ENCODE measurements around the gene OPCML.

Gene OPCML

DNA sequence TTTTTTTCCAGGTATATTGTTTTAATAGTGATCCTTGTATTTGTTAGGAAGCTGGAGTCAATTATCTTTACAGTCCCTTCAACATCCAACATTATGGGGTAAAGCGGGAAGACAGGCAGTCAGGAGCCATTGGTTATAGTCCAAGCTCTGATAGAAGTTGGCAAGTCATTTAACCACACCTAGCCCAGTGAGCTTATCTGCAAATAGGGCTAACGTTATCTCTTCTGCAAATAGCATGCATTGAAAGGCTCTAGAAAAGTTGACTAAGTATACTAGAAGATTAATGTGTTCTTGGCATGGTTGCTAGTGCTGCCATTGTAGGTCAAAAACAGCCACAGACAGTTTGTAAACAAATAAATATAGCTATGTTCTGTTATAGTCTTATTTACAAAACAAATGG is 520.7 kb downstream of the OPCML start:
- no peak for DNase-seq

DNA sequence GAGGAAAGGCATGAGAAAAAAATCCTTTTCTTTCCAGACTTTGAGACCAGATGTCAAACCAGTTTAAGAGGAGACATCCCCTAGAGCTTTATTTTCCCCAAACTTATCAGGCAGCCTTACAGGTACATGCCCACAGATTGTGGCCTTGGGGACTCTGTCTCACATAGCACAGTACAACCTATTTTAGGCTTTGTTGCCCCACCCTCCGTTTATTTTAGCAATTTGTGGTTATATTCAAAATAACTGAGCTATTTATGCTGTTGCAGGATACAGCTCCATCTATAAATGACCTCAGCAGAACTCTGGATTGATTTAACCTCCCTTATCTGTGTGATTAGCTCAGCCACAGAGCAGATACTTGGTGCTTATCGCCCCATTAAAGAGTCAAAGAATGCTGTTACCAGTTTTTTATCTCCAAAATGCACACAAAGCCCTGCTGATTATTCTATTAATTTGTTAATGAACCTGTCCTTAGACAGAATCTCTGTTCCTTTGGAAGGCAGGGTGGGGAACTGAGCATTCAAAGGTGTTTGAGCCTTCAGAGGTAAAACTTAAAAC is 525.2 kb downstream of the OPCML start:
- DNase-seq: no peak

DNA sequence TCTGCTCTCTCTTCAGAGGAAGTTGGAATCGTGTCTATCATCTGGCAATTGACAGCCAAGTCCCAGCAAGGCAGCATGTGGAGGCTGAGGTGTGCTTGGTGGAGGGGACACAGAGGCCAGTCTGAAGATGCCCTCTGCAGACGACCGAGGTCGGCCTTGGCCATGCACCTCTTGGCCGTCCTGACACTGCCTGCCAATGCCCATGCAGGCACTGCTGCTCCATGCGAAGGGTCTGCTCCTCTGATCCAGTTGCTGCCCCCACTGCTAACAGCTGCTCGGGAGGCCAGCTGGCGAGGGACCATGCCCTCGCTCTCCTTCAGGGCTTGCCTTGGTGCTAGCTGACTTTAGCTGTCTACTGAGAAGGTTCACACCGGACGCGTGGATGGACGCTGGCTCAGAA is 527.9 kb downstream of the OPCML start:
- DNase-seq: no peak

DNA sequence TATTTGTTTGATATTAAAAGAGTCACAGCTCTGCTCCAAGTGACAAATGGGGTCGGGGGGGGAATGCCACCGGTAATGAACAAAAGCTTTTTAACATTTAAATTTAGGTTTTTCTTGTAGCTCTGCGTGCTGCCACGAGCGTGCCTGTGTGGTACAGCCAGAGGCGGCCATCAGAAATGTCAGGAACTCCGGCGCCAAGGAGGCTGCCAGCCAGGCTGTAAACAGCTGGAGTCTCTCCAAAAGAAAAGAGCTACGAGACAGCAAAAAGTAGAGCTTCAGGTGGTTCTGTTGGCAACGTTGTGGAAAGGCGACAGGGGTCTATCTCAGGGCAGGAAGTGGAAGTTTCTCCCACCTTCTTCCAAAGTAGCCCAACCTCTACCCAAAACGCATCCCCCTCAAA is 532.8 kb downstream of the OPCML start:
- DNase-seq: no peak

DNA sequence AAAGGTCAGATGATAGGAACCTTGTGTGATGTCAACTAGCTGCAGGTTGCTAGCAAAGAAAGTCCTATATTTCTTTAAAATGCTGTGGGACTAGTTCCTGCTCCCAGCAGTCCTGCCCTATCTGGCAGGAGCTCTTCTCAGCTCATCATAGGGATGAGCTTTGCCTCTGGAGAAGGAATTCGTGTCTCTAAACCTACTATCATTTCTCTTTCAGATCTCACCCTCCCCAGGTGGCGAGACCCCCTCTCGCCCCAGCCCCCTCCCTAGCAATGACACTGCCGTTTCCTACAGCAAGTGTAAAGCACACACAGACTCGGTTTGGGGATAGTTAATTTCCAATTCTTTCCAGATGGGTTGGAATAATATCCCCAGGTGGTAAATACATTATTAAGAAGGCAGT is 533.3 kb downstream of the OPCML start:
- DNase-seq: no peak

DNA sequence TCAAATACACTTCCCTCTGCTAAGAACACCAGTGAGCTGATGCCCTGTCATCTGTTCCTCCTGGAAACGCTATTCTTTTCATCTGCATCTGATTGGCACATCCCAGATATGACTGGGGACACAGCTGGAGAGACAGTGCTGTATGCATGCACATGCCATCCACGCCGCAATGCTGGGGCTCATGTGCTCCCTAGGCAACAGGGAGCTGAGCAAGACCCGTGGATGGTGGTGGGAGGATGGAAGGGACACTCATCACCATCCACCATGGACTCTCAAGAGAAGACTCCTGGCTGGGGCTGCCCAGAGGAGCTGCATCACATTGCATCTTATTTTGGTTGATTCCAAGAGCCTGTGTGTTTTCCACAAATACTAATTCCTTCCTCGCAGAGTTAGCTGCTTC is 534.9 kb downstream of the OPCML start:
- no peak for DNase-seq

DNA sequence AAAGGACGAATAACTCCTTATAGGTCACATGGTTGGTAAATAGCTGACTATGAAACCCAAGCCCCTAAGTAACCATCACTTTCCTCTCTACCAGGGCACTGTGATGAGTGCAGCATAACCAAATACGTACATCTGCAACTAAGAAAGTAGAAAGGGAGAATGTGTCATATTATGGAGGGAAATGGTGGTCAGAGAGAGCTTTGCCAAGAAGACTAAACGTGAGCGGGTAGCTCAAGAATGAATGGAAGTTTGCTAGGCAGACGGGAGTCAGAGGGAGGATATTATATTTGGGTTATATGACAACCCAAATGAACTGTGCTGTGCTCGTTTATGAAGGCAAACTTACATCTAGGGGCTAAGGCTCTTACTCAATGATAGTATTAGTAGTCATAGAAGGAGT is 537.3 kb downstream of the OPCML start:
- no peak for DNase-seq

DNA sequence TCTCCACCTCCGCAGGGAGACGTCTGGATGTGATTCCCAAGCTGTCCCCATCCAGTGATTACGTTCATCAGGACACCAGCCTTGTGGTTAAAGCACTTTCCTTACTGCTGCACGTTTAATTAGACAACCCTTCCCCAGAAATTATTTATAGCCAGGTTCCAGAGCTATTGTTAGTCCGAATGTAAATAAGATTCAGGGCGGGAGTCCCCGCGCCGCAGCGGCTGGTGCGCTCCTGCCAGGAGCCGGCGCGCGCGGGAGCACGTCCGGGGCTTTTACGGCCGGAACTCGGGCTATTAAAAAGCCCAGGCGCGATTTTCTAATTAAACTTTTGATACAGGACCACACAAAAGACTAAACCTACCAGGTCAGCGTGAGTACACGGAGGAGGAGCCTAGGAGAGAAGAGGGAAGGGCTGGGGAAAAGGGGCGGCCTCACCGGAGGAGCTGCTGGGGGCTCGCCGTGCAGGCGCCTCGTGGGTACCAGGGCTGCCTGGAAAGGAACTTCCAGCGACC is 538.3 kb downstream of the OPCML start:
- DNase-seq: no peak

DNA sequence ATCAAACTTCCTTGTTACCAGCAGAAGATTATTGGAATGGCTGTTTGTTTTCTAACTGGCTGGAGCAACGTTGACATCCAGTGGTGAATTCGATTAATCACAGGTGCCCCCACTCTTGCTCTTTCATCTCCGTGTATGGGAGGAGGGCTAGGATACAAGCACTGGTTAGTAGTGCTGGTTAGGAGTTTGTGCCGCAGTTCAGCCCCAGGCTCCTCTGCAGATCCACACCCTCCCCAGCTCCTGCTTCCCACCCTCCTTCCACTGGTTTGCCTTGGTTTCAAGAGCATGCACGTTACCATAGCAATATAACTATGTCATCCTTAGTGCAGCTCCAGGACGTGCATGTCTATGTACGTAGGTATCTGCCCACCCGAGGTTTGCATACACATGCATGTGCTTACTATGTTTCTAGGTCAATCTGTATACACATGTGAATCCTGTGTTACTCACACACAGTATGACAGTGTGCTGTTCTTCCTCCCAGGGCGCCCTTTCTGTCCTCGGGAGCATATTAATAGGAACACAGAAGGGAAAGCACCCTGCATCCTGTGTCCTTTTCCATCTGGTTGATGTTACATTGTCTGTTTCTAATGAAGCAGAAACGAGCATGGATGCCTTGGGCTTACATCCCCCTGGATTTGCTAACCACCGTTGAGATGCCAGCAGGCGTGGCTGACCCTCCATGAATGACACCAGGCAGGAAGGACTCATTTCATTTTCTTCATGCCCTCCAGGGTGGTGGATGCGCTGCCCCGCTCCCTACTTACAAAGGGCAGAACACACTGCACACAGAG is 539.3 kb downstream of the OPCML start:
- no peak for DNase-seq

DNA sequence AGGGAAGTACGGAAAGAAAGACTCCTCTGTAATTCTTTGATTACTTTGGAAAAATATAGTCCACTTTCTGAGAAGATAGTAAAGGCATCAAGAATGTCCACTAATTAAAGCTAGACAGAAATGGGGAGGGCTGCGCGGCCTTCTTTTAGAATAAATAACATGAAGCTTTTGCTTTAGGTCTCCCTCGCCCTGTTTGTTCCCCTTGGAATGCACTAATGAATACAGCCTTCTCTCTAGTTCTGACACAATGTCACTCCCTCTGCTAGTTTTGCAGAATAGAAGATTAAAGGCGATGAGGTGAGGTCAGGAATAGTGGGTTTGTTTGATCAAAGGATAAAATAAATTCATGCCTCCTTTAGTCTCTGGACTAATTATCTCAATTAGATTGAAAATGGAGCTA is 543.9 kb downstream of the OPCML start:
- no peak for DNase-seq

DNA sequence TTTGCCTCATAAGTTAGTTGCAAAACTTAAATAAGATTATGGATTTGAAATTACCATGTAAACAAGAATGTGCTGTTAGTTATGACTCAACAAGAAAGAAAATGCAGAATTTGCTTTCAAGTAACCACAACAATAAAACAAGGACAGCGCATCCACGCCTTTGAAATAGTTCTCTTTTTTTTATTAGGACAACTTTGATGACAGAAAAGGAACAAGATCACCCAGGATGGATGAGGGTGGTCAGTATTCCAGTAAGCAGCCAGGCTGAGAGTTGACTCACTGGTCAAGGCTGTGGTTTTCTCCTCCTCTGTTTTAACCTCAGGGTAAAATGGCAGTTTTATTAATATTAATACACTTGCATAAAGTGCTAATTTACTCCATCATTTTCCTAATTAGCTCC is 544.4 kb downstream of the OPCML start:
- DNase-seq: no peak

DNA sequence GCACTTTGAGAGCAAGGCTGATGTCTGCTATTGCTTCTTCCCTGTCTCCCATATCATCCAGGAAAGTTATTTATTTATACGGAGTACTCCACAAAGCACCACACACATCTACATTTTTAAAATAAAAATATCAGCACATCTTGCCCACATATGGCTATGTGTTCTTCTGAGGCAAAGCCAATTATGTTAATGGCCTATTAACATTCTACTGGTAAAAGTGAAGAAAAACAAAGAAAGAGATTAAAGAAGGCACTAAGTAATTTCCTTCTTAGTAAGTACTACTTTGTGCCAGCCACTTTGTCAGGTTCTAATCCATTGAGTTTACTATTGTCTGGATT is 548.7 kb downstream of the OPCML start:
- DNase-seq: no peak

DNA sequence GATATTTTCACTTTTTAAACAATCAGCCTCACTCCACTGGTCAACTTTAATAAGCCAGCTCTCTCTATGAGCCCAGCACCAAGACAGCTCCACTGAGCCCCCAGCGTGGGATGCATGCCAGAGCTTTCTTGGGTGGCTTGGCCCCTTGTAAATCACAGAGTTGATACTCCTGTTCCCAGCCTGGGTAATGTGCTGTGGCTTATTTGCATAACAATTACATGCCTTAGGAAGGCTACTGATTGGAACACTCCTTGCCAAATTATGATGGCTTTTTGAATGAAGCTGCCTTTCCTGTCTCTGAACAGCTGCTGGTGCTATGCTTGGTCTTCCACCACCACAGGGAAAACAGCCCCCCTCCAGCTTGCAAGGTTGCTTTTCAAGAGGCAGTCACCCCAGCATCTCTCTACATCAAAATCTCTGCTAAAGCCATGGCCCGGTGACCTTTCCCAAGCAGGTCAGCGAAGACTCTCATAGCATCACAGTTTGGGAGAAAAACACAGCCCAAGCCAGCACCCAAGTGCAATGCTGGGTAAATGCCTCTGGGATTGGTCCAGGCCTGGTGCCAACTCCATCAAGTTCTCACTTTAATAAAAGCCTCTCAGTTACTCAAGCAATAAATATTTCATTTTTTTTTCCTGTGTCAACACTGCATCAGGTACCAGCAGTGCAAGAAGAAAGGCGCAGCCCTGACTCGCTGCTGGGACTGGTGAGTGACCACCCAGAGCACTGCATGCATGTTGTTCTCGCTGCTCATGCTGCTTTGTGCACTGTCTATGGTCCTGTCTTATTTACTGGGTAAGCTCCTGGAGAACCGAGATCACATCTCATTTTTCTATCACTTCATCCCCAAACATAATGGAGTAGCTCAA is 549.3 kb downstream of the OPCML start:
- DNase-seq: no peak

DNA sequence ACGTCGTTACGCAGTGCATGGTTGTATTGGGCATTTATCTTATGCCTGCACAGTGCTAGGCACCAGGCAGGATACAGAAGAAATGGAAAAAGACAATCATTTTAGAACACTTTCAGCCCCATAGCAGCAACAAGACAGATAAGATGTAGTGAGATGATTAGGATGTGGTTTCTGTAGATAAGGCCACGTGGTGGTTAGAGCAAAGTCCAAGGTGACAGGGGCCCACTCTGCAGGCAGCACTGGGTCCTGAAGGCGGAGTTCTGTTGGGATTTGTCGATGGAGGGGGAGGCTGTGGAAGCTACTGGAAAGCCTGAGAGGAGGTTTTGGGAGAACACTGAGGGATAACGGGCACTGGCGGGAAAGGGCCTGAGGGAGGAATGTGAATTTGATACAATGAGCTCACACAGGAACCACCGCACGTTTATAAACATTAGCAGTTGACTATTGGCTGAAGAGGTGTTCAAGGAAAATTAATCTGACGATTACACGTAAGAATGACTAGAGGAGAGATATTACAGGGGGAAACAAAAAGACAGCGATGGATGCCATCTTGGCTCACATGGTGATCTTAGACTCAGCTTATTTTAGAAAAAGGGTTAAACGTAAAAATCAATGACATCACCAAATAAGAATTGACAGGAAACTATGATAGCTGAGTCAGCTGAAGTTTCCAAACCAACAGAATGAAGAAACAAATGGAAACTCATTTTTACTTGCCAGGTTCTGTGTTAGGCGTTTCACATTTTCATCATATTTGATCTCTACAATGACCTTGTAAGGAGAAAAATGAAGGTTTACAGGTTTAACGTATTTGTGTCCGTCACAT is 551.0 kb downstream of the OPCML start:
- DNase-seq: no peak

DNA sequence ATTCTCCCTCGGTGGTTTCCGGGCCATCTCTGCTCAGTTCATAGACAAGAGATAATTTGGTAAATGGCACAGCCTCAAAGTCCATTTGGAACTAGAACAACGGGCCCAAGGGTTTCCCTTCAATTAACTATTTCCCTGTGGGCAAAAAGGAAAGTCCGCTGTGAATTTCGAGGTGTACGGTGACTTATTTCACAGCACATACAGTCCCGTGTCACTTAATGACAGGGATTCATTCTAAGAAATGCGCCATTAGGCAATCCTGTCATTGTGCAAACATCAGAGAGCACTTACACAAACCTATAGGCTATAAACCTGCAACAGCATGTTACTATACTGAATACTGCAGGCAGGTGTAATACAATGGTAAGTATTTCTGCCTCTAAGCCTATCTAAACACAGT is 551.6 kb downstream of the OPCML start:
- DNase-seq: no peak

DNA sequence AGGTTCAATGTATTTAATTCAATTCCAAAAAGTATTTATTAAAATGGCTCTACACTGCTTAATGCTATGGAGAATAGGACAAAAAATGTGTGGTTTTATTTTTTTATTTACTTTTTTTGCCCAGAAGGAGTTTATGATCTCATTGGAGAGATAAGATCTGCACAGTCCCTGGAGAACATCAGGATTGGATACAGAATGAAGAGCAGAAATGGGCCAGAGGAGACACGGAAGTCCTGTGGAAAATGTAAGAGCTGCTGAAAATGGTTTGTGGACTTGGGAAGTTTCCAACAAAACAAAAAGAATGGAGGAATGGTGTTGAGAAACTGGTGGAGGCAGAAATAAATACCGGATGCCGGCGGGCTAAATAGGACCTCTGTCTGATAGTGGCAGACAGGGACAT is 554.6 kb downstream of the OPCML start:
- DNase-seq: no peak

DNA sequence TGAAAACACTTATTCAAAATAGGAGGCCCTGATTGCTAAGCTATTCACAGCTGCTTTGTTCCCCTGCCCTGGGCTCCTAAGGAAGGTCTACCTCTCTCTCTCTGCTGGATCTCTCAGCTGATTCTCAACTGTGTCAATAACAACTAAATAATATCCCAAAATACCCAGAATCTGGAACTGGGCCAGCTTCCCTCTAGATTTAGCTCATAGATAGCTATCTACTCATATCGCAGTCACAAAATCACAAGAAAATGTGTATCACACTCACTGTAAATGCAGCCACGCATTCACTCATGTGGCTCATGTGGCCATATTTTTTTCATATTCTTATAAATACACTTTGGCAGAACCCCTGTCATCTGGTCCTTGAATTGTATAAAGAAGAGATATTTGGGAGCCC is 555.1 kb downstream of the OPCML start:
- DNase-seq: no peak

DNA sequence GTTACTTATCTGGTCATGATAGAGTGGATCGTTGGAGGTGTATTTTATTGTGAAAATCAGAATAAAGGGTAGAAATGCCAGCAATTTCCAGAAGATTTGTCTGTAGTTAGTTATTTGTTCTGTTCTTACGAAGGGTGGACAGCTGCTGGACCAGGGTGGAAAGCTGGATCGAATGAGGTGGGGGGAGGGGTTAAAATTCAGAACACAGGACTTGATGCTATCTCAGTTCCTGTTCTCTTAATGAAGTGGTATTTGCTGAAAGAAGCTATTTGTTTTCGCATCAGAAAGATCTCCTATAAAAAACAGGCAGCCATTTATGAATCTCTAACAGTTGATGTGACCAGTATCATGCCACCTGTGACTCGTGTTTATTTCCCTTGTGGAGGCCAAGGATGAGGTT is 556.2 kb downstream of the OPCML start:
- no peak for DNase-seq

DNA sequence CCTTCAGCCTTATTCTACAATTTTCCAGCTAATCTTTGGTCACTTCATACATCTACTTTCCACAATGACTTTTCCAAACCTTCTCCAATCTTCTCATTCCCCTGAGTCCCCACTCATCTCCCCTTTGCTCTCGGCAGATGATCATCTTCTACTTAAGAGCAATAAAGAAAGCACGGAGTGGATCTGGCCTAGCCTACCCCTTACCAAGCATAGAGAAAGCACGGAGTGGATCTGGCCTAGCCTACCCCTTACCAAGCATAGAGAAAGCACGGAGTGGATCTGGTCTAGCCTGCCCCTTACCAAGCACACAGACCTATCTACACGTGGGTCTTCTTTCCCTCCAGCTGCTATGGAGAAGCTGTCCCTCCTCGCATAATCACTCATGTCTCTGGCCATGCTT is 558.6 kb downstream of the OPCML start:
- no peak for DNase-seq

DNA sequence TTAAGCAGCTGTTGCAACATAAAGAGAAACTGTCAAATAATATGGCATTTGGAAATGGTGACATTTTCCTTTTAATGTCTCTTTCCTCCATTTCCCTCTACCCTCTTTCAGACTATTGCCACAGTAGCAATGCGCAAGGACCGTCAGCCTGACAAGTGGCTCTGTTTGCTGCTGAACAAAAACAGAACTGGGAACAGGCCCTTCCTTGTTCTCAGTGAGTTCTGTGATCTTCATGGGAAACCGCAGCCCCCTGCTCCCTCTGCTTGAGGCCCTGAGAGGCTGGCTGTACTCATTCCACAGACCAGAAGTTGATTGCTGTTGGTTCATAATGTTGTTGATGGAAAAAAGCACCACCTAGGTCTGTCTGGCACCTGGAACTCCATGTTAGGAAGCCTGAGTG is 559.7 kb downstream of the OPCML start:
- DNase-seq: no peak

DNA sequence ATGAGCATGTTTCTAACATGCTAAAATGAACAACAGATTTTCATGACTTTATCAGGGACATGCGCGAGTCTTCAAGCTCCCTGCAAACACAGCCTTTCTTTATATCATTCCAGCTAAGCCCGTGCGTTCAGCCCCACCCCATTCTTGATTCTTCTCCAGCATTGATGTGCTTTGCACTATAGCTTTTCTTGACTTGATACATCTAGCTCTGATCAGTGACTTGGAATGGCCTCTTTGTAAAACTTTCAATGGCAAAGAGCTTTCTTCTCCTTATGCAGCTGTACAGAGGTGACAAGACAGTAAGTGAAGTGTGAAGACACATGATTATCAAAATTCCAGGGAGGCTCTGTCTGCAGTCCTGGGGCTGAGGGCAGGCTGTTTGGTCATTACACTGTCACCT is 561.0 kb downstream of the OPCML start:
- no peak for DNase-seq

DNA sequence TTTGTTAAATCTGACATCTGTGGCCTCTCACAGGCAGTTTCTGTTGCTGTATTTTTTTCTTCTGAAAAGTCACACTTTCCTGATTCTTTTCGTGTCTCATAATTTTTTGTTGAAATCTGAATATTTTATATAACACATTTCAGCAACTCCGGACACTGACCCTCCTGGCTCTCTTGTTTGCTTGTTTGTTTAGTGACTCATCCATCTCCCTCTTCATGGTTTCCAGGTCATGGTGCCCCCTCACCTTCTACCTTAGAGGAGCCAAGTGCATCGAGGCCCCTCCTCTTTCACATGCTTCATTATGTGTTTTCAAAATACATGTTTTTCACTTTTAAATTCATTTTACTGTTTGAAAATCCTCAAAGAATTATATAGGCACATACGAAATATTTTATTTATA is 562.4 kb downstream of the OPCML start:
- no peak for DNase-seq

DNA sequence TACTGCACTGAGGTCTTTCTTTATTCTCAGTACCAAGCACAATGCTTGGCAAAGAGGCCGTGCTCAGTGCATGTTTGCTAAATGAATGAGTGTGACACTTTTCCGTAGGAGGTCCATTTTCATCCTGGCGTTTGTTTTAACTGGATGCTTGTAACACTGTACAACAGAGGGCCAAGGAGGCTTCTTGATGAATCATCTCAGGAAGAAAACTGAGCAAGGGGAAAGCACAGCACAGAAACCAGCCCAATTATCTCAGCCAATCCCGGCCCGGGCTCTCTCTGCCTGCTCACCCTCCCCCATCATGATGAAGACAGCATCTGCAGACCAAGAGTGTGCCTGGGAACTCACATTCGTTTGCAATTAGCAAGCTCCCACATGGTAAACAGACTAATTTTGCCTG is 570.3 kb downstream of the OPCML start:
- no peak for DNase-seq
